Fibroblast of lung (primary cell): ENCODE measurements around the gene MAPK8IP3. TPM values are rescaled to one million over a fixed set of nuclear protein-coding genes. Genes with fewer than 3 reads are reported as not detected.
A peak's percentile ranks its signal among the peaks of the same experiment; 100 is the strongest.

Experiments
- DNase-seq, 2 donors: peaks; one replicate each; pipeline versions ENCODE4 v3.0.0 to v3.0.0-alpha.2; 2010; ENCODE audit warnings: low read depth in 2 of 2
- H2AFZ ChIP-seq: 2 replicates; pipeline ENCODE4 v1.5.1; 2012; ENCODE audit warnings: low read length, control low read depth, inconsistent platforms
- H3K27ac ChIP-seq: 2 replicates; pipeline ENCODE4 v1.5.1; 2011; ENCODE audit warnings: low read length, control low read depth; ENCODE audit not compliant: insufficient read depth
- H3K27me3 ChIP-seq: 2 replicates; pipeline ENCODE4 v1.5.1; 2011; ENCODE audit warnings: mild to moderate bottlenecking, low read length; ENCODE audit not compliant: control insufficient read depth, insufficient read depth
- H3K36me3 ChIP-seq: 2 replicates; pipeline ENCODE4 v1.5.1; 2011; ENCODE audit warnings: low read length; ENCODE audit not compliant: control insufficient read depth, insufficient read depth
- H3K4me1 ChIP-seq: 2 replicates; pipeline ENCODE4 v1.5.1; 2011; ENCODE audit warnings: low read length; ENCODE audit not compliant: control insufficient read depth, insufficient read depth; ENCODE audit errors: extremely low read depth
- H3K4me2 ChIP-seq: 2 replicates; pipeline ENCODE4 v1.5.1; 2011; ENCODE audit warnings: low read length, control low read depth; ENCODE audit not compliant: insufficient read depth; ENCODE audit errors: extremely low read depth
- H3K4me3 ChIP-seq, 4 experiments: fragments of 200-600 bp in 1 of 4; sonication (generic) in 1 of 4; replicated peaks in 1 of 4; 2 replicates each; pipeline ENCODE4 v1.5.1; 2011 to 2016; ENCODE audit warnings: low read length in 4 of 4, low read depth in 3 of 4, mild to moderate bottlenecking in 3 of 4, control low read depth in 2 of 4, inconsistent platforms in 1 of 4, mixed read lengths in 1 of 4; ENCODE audit not compliant: insufficient read depth in 1 of 4; ENCODE audit errors: control extremely low read depth in 1 of 4
- H3K79me2 ChIP-seq: 2 replicates; pipeline ENCODE4 v1.5.1; 2012; ENCODE audit warnings: mild to moderate bottlenecking, low read length, inconsistent platforms; ENCODE audit not compliant: control insufficient read depth, insufficient read depth
- H3K9ac ChIP-seq: 2 replicates; pipeline ENCODE4 v1.5.1; 2011; ENCODE audit warnings: mild to moderate bottlenecking, low read length, control low read depth; ENCODE audit not compliant: insufficient read depth
- H3K9me3 ChIP-seq: 2 replicates; pipeline ENCODE4 v1.5.1; 2012; ENCODE audit warnings: low read depth, low read length; ENCODE audit not compliant: control insufficient read depth, insufficient read depth
- H4K20me1 ChIP-seq: 2 replicates; pipeline ENCODE4 v1.5.1; 2011; ENCODE audit warnings: low read length; ENCODE audit not compliant: control insufficient read depth, insufficient read depth; ENCODE audit errors: extremely low read depth
- EZH2 ChIP-seq: IDR thresholded peaks from 2 replicates; pipeline ENCODE4 v1.5.1; 2012; ENCODE audit warnings: low read length, control low read depth, mild to moderate bottlenecking; ENCODE audit errors: missing control alignments
- polyA plus RNA-seq, 2 donors: library from polyadenylated mRNA; depleted of rRNA in 1 of 2; stranded (reverse) in 1 of 2; unstranded in 1 of 2; fragments of >200 nt; gene quantifications; 2 replicates each; pipeline ENCODE4 v1.2.1, GENCODE V29; 2011 to 2012; ENCODE audit warnings: missing spikeins in 1 of 2
- total RNA-seq: library from RNA; depleted of rRNA; stranded (reverse); fragments of >200 nt; gene quantifications from 2 replicates; pipeline ENCODE4 v1.2.1, GENCODE V29; 2014
- TF ChIP-seq, protein P1 (sequence below), 2 donors: IDR thresholded peaks in 1 of 2; conservative IDR thresholded peaks in 1 of 2; 1 replicate in 1 of 2; 2 replicates in 1 of 2; pipeline ENCODE4 v1.5.1; 2011 to 2012; ENCODE audit warnings: low read length in 2 of 2, control low read depth in 1 of 2, inconsistent platforms in 1 of 2, low read depth in 1 of 2, mild to moderate bottlenecking in 1 of 2

The MAPK8IP3 gene
- total and polyA plus RNA-seq, 2 donors (not counting 1 experiment from before 2014, with no cell fraction given): 9.4 to 36.3 TPM

DNA sequence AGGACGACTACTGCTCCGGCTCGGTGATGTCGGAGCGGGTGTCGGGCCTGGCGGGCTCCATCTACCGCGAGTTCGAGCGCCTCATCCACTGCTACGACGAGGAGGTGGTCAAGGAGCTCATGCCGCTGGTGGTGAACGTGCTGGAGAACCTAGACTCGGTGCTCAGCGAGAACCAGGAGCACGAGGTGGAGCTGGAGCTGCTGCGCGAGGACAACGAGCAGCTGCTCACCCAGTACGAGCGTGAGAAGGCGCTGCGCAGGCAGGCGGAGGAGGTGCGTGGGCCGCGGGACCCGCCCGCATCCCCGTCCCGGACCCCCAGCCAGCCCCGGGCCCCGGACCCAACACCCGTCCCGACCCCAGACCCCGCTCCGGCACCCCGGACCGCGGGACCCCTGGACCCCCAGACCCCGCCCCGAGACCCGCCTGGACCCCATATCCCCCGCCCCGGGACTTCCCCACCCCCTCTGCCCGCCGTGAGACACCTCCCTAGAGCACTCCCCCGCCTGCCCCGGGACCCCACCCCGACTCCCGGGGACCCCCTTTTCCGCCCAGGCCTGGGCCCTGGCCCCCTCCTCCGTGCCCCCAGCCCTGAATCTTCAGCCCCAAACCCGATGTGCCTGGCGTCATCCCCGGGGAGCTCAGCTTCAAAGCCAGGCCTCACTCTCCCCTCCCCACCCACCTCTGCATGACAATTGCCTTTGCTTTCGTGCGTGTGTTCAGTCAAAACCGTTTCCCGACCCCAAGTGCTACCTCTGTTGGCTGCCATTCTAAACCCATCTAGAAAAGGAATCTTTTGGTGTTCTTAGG lies 594 bp downstream of the MAPK8IP3 start:
- peak; percentile 32 to 40 for DNase-seq
- Histone ChIP-seq H3K9me3 (no peaks in the 10 kb centered on the region), H3K9ac (peak overlapping the region; percentile 84), H3K4me1 (peaks cover 5% of the 10 kb centered on the region), H3K36me3 (peaks cover 2% of the 10 kb centered on the region), H3K4me3 (peak overlapping the region; percentile 84 to 98 (median 88)), H3K27ac (peak overlapping the region; percentile 82), H4K20me1 (no peaks in the 10 kb centered on the region), H3K27me3 (no peaks in the 10 kb centered on the region), H3K79me2 (peaks cover 52% of the 10 kb centered on the region), H2AFZ (peak overlapping the region; percentile 95), H3K4me2 (peak overlapping the region; percentile 99)
- TF ChIP-seq, protein P1, sequence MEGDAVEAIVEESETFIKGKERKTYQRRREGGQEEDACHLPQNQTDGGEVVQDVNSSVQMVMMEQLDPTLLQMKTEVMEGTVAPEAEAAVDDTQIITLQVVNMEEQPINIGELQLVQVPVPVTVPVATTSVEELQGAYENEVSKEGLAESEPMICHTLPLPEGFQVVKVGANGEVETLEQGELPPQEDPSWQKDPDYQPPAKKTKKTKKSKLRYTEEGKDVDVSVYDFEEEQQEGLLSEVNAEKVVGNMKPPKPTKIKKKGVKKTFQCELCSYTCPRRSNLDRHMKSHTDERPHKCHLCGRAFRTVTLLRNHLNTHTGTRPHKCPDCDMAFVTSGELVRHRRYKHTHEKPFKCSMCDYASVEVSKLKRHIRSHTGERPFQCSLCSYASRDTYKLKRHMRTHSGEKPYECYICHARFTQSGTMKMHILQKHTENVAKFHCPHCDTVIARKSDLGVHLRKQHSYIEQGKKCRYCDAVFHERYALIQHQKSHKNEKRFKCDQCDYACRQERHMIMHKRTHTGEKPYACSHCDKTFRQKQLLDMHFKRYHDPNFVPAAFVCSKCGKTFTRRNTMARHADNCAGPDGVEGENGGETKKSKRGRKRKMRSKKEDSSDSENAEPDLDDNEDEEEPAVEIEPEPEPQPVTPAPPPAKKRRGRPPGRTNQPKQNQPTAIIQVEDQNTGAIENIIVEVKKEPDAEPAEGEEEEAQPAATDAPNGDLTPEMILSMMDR (conservative IDR thresholded peaks at IDR 0.05 in 1 of 2, IDR thresholded peaks at IDR 0.05 in 1 of 2; ENCODE audit: low read depth in 1 of 2, low read length in 2 of 2): no peak
- no peak for TF ChIP-seq EZH2

DNA sequence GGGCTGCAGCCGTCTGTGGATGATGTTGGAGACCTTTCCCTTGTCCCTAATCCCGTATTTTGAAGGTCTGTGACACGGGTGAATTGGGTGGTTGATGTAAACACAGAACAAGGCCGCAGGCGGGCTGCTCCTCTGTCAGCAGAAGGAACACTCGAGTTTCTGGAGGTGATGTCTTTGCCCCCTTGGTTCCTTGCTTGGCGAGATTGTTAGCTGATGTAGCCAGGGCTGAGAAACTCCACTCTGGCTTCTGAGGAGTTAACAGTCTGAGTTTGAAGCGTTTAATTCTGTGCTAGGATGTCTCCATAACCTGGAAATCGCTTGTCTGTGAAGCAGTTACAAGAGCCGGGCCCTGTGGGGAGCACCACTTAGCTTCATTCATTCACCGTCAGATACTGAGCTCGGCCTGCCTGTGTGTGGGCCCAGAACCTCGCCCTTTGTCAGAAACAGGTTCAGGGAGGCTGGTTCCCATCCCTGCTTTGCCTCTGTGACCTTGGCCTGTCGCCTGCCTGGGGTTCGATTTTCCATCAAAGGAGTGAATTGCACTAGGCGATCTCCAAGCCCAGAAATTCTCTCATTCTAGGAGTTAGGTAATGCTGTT lies 1.3 kb downstream of the MAPK8IP3 start:
- DNase-seq: peak; percentile 41 to 55
- H3K9ac ChIP-seq: peak overlapping the region; percentile 25
- peak overlapping the region; percentile 99 for H3K4me2 ChIP-seq
- TF ChIP-seq, protein P1 (conservative IDR thresholded peaks at IDR 0.05 in 1 of 2, IDR thresholded peaks at IDR 0.05 in 1 of 2; ENCODE audit: low read depth in 1 of 2, low read length in 2 of 2): no peak
- no peak for TF ChIP-seq EZH2
- H4K20me1 ChIP-seq: no peaks in the 10 kb centered on the region
- no peaks in the 10 kb centered on the region for H3K9me3 ChIP-seq
- H3K79me2 ChIP-seq: peaks cover 56% of the 10 kb centered on the region
- peak overlapping the region; percentile 56 to 89 (median 86) for H3K4me3 ChIP-seq
- peak overlapping the region; percentile 30 for H3K27ac ChIP-seq
- H3K36me3 ChIP-seq: peaks cover 2% of the 10 kb centered on the region
- H3K27me3 ChIP-seq: no peaks in the 10 kb centered on the region
- peak overlapping the region; percentile 4 for H2AFZ ChIP-seq
- H3K4me1 ChIP-seq: peaks cover 6% of the 10 kb centered on the region

DNA sequence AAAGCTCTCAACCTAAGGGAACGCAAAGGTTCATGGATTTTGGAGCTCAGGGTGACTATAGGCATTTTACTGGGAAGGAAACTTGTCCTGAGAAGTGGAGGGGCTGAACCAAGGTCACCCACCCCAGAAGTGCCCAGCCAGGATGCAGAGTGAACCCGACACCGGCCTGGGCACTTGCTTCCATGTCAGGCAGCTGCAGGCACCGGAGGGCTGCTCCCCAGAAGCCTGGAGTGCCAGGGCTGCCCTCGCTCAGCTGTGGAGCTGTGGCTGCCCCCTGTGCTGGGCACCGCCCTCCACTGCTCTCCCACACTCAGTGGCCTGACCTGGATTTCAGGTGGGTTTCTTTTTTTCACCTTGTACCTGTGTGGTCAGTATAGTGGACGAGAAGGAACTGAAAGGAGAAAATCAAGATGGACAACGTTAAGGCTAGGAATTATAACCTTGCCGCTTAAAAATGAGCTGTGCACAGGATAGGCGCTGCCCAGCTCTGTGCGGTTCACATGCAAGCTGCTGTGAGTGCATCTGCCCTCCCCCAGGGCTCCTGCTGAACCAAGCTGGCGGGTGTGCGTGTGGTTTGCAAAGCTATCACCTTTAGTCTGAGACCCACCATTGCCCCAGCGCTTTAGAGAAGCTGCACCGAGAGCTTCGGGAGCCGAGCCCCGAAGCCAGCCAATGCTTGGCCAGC lies 2.2 kb downstream of the MAPK8IP3 start:
- peak overlapping the region; percentile 44 for H3K27ac ChIP-seq
- H3K4me2 ChIP-seq: peak overlapping the region; percentile 99
- DNase-seq: peak in 1 of 2 donors; percentile 32
- peak overlapping the region; percentile 56 to 89 (median 86) for H3K4me3 ChIP-seq
- no peaks in the 10 kb centered on the region for H3K27me3 ChIP-seq
- H3K36me3 ChIP-seq: no peaks in the 10 kb centered on the region
- H3K4me1 ChIP-seq: peaks cover 11% of the 10 kb centered on the region
- H3K79me2 ChIP-seq: peaks cover 66% of the 10 kb centered on the region
- H2AFZ ChIP-seq: no peak overlapping the region
- H4K20me1 ChIP-seq: no peaks in the 10 kb centered on the region
- no peaks in the 10 kb centered on the region for H3K9me3 ChIP-seq
- TF ChIP-seq, protein P1 (conservative IDR thresholded peaks at IDR 0.05 in 1 of 2, IDR thresholded peaks at IDR 0.05 in 1 of 2; ENCODE audit: low read depth in 1 of 2, low read length in 2 of 2): no peak
- H3K9ac ChIP-seq: peak overlapping the region; percentile 6
